Iris pigment epithelial cell (primary cell): ENCODE measurements around the gene ARRB1.
"Not testable (repeated sequence)": the region's sequence is repeated elsewhere in the genome, so short reads cannot be mapped to it uniquely, and the experiment has no call there.

Source experiments
- DNase-seq: peaks from one replicate; pipeline ENCODE4 v3.0.0-alpha.2; 2011; ENCODE audit warnings: low read depth

Gene ARRB1

GRCh38 chr11:75351541-75351790, at the start of gene ARRB1:
Gene ARRB1, minus strand, starts transcription at chr11:75351661. Its CDS starts 54 bp downstream, at chr11:75351607.
- DNase-seq, result no peak

- DNase-seq, result peak; percentile 21
Measured at GRCh38 chr11:75400146-75400865, 48.8 kb upstream of the ARRB1 start.

DNA sequence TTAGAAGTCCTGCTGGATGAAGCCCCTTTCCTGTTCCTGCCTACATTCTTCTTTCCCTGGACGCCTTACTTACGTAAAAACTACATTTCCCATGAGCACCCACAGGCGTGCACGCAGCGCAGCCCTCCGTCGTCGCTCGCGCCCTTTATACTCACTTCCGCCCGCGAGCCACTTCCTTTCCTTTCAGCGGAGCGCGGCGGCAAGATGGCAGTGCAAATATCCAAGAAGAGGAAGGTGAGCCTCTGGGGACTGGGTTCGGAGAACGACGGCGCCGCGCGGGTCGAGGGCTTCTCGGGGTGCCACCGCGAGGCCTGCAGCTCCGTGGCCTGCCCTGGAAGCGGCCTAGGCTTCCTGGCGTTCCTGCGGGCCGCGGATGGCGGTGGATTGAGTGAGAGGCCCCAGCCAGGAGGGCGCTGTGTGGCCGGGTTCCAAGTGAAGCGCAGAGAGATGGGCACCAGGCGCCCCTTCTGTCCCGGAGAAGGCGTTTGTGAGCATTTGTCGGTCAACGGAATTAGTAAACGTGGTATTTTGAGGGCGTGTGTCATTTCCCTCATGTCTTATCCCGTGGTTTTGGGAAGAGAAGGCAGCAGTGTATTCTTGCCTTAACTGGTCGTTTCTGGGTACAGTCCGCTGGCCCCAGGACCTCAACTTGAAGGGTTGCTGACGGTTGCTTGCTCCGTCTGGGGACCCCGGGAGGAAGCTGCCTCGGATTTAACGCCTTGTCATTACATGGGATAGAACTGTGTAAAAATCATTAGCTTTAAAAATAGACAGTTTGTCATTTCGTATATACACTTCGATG, 48.1 kb upstream of the ARRB1 start, which contains the start of gene RPS3:
Gene RPS3, plus strand, starts transcription at position 175 of the 802 bp plus-strand sequence. Its CDS starts 30 bp downstream, at position 205.
- DNase-seq, result peak; percentile 92

- DNase-seq, result no peak
Measured at GRCh38 chr11:75398906-75399305, 47.4 kb upstream of the ARRB1 start.

GRCh38 chr11:75394085-75394840, 42.8 kb upstream of the ARRB1 start:
- no peak for DNase-seq

GRCh38 chr11:75389925-75390324, 38.5 kb upstream of the ARRB1 start:
- DNase-seq, result no peak

DNA sequence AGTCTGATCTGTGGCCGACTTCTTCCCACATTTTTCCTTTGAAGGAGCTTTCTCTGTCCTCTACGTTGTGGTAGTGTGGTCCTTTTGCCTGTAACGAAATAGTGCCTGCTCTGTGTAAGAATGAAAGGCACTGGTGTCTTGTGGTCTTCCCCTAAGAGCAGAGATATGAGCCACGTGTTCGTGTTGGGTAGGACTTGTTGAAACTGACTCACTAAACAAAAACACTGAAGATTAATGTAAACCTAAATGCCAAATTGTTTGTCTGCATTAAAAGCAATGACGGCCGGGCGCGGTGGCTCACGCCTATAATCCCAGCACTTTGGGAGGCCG, 37.8 kb upstream of the ARRB1 start:
- DNase-seq, result no peak

GRCh38 chr11:75388386-75389275, 37.2 kb upstream of the ARRB1 start:
- peak; percentile 67 for DNase-seq

- no peak for DNase-seq
Measured at GRCh38 chr11:75387736-75388294, 36.4 kb upstream of the ARRB1 start.

GRCh38 chr11:75386942-75387630, 35.6 kb upstream of the ARRB1 start:
- DNase-seq, result no peak

GRCh38 chr11:75384438-75385080, 33.1 kb upstream of the ARRB1 start:
- peak; percentile 47 for DNase-seq

DNA sequence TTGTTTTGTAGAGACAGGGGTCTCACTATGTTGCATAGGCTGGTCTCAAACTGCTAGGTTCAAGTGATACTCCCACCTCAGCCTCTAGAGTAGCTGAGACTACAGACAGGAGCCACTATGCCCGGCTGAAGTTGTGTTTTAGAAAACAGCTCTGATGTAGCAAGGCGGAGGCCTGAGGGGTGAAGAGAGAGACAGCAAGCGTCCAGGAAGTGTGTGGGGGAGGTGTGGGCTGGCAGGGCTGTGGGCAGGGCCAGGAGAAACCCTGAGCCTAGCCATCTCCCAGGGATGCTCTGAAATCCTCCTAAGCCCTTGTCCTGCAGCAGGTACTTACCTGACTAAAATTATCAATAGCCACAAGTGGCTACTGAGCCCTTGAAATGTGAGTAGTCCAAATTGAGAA, 31.8 kb upstream of the ARRB1 start:
- no peak for DNase-seq

DNA sequence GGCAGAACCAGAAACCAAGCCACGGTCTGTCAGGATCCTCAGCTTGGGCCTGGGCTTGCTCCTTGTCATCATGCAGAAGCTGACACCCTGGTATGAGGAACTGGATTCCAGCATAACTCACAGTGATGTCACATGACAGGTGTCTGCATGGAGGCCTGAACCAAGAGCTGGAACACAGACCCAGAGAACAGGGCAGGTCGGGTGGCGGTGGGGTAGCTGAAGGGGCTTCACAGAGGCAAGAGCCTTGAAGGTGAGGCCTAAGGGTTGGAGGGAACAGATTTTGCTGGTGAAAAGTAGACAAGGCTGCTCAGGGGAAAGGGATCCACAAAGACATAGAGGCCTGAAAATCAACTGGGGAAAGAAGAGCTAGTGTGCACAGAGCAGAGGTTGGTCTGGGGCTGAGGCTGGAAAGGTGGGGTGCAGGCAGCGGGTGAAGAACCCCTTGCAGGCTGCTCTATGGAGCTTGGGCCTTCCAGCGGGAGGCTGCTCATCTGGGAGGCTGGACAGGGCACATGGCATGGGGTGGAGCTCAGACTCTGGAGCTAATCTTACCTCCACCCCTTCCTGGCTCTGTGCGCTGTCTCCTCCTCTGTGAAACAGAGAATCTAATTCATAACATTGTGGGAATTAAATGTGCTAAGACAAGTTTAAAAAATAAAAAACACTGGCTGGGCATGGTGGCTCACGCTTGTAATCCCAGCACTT, 29.4 kb upstream of the ARRB1 start:
- no peak for DNase-seq

DNA sequence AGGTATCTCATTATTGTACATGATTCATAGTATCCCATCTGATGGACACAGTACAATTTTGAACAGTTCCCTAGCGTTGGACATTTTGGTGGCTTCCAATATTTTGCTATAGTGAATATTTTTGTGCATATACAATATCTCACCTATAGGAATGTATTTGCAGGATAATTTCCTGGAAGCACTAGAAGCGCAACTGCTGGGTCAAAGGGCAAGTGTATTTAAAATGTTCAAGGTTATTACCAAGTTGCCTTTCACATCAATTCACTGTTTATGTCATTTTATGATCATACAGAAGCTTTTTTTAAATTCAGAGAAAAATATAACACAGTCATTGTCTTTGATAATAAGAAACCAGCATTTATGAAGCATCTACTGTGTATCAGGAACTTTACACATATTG, 28.8 kb upstream of the ARRB1 start:
- DNase-seq, result no peak

DNA sequence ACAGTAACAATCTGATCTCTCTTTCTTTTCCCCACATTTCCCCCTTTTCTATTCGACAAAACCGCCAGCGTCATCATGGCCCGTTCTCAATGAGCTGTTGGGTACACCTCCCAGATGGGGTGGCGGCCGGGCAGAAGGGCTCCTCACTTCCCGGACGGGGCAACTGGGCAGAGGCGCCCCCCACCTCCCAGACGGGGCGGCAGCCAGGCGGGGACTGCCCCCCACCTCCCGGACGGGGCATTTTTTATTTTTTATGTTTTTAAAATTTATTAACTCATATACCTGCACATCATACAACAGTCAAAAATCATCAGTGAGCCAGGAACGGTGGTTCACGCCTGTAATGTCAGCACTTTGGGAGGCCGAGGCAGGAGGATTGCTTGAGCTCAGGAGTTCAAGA, 27.3 kb upstream of the ARRB1 start:
- not testable (repeated sequence) for DNase-seq

DNA sequence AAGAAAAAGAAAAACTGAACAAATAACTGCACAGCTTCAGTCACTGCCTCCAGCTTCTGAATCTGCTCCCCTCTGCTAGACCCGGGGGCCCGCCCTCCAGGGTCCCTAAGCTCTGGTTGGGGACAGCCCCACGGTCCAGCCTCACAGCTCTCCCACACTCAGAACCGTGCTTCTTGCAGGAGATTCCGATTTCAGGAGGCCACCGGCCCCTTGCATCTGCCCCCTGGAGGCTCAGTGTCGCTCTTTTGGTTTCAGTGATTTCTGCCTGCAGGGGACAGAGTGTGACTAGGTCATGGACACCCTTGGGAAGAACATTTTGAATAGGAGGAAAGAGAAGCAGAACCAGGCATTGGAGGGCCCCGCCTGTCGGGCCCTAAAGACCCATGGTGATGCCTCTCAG, 24.7 kb upstream of the ARRB1 start:
- DNase-seq, result no peak

DNA sequence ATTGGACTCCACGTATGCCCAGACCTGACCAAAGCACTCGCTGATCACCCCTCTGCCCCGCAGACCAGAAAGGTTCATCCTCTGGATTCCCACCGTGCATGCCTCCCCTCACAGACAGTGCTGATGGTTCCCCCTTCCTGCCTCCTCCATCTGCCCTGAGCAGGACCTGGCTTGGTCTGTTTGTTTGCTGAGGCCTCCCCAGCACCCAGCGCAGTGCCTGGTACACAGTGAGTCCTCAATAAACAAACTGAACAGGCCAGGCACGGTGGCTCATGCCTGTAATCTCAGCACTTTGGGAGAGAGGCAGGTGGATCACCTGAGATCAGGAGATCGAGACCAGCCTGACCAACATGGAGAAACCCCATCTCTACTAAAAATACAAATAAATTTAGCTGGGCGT, 24.2 kb upstream of the ARRB1 start:
- no peak for DNase-seq

- DNase-seq, result no peak
Measured at GRCh38 chr11:75374646-75375045, 23.2 kb upstream of the ARRB1 start.

- no peak for DNase-seq
Measured at GRCh38 chr11:75373201-75373600, 21.7 kb upstream of the ARRB1 start.
